GM12801 (cell line): Measurements from ENCODE around the gene TXLNA.

Experiments
- CTCF ChIP-seq: IDR thresholded peaks from one replicate; pipeline ENCODE4 v1.5.1; 2011; ENCODE audit warnings: control low read depth; ENCODE audit not compliant: insufficient read length; ENCODE audit errors: extremely low read depth

Gene TXLNA

DNA sequence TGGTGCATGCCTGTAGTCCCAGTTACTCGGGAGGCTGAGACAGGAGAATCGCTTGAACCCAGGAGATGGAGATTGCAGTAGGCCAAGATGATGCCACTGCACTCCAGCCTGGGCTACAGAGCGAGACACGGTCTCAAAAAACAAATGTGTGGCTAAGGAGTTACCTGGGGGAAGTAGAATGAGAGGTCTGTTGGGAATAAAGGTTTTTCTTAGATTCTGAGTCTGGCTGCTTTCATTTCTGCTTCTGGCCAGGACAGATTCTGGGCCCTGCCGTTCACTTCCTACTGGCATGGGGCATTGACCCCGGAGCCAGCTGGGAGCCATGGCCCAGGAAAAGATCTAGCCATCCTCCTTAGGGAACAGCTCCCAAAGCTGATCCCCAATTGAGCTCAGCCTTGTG lies 29.0 kb downstream of the TXLNA start:
- no peak for TF ChIP-seq CTCF

- TF ChIP-seq CTCF, result no peak
Observed at GRCh38 chr1:32208891-32209328, 29.4 kb downstream of the TXLNA start, which contains the start of gene DCDC2B. Gene DCDC2B (plus strand): TSS chr1:32209089. CDS start chr1:32209094, 5 bp downstream.

- no peak for TF ChIP-seq CTCF
Observed at GRCh38 chr1:32215629-32216480, 36.4 kb downstream of the TXLNA start.

- no peak for TF ChIP-seq CTCF
Observed at GRCh38 chr1:32216566-32216965, 37.1 kb downstream of the TXLNA start.

DNA sequence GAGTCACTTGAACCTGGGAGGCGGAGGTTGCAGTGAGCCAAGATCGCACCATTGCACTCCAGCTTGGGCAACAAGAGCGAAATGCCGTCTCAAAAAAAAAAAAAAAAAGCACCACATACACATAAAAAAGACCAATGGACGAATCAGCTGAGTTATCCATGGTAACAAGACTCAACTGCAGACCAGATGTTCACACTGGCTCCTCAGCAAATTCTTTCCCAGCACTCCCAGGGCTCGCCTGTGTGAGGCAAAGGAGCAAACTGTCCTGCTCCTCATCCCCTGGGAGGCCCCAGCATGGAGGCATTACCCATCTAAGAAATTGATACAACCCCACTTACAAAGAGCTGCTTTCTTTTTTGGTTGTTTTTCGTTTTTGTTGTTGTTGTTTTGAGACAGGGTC lies 39.5 kb downstream of the TXLNA start:
- TF ChIP-seq CTCF, result no peak

GRCh38 chr1:32220746-32221580 lies 41.5 kb downstream of the TXLNA start:
- no peak for TF ChIP-seq CTCF

DNA sequence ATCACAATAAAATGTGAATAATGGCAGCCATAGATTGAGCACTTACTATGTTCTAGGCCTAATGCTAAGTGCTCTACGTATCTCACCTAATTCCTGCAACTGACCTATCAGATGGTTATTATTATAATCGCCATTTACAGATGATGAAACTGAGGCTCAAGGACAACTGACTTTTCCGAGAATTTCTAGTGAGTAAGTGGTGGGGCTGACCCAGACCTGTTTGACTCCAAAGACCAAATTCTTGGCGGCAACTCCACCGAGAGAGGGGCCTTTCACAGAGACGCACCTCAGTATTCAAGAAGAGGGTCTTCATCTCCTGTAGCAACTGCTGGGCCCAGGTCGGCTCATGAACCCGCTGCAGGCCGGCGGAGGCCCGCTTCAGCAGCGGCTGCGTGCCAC lies 42.1 kb downstream of the TXLNA start:
- no peak for TF ChIP-seq CTCF
